ENCODE results near the gene NOSTRIN.

The NOSTRIN gene

DNA sequence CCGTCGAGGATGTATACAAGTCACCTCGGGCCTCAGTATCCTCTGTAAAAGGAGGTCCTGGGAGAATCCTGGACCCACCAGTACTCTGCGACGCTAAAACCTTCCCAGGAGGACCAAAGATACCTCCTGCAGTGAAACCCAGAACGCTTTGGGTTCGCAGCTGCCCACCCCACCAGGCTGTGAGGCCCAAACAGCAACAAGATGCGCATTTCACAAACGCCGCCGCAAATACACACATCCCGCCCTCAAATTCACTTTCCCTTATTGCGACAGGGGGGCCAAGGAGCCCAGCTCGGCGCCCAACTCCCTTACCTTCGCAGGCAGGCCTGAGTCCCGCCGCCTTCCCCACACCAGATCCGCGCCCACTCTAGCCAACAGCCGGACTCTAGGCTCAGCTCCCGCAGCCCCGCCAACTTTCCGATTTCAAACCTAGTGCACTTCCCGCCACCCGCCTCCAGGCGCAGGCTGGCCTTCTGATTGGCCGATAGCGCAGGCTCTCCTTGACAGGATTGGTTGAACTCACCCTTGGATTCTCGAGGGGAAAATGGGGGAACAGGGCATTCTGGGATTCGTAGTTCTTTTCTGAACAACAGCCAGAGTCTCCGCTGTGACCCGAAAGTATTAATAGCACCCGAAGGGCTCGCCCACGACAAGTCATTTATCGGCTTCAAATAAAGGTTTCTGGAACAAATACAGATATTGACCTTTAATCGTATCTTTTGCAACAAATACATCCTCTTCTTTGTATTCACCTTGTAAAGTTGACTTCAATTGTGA, 87.8 kb downstream of the NOSTRIN start, which contains the start of gene SPC25 (continued):
- peak; percentile 82 for TF ChIP-seq YY2 (tag by site-specific recombination; IDR thresholded peaks at IDR 0.05)
- TF ChIP-seq ZNF610 (tag by site-specific recombination; IDR thresholded peaks at IDR 0.05; ENCODE audit: borderline replicate concordance) = no peak
- TF ChIP-seq ZBTB20 (tag by site-specific recombination; IDR thresholded peaks at IDR 0.05) = peak; percentile 35; the same call in 1 of the 2 replicates
- TF ChIP-seq ZNF626 (tag by site-specific recombination; IDR thresholded peaks at IDR 0.05) = no peak
- TF ChIP-seq, protein P1, sequence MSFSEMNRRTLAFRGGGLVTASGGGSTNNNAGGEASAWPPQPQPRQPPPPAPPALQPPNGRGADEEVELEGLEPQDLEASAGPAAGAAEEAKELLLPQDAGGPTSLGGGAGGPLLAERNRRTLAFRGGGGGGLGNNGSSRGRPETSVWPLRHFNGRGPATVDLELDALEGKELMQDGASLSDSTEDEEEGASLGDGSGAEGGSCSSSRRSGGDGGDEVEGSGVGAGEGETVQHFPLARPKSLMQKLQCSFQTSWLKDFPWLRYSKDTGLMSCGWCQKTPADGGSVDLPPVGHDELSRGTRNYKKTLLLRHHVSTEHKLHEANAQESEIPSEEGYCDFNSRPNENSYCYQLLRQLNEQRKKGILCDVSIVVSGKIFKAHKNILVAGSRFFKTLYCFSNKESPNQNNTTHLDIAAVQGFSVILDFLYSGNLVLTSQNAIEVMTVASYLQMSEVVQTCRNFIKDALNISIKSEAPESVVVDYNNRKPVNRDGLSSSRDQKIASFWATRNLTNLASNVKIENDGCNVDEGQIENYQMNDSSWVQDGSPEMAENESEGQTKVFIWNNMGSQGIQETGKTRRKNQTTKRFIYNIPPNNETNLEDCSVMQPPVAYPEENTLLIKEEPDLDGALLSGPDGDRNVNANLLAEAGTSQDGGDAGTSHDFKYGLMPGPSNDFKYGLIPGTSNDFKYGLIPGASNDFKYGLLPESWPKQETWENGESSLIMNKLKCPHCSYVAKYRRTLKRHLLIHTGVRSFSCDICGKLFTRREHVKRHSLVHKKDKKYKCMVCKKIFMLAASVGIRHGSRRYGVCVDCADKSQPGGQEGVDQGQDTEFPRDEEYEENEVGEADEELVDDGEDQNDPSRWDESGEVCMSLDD (tag by site-specific recombination; IDR thresholded peaks at IDR 0.05) = no peak
- TF ChIP-seq ZNF391 (tag by site-specific recombination; IDR thresholded peaks at IDR 0.05; ENCODE audit: borderline replicate concordance, low read depth) = no peak; the same call in 1 of the 2 replicates
- no peak for TF ChIP-seq GLI4 (tag by site-specific recombination; IDR thresholded peaks at IDR 0.05)
- TF ChIP-seq HOXC10 (CRISPR knock-in tag; IDR thresholded peaks at IDR 0.05) = no peak
- TF ChIP-seq, protein P2, sequence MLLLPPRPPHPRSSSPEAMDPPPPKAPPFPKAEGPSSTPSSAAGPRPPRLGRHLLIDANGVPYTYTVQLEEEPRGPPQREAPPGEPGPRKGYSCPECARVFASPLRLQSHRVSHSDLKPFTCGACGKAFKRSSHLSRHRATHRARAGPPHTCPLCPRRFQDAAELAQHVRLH (tag by site-specific recombination; IDR thresholded peaks at IDR 0.05) = no peak
- TF ChIP-seq ZNF510 (tag by site-specific recombination; IDR thresholded peaks at IDR 0.05; ENCODE audit: insufficient replicate concordance) = no peak
- TF ChIP-seq ZNF600 (tag by site-specific recombination; IDR thresholded peaks at IDR 0.05) = no peak
- TF ChIP-seq ZNF76 (tag by site-specific recombination; IDR thresholded peaks at IDR 0.05; ENCODE audit: borderline replicate concordance, low read depth) = peak; percentile 96
- no peak for TF ChIP-seq ZNF248 (tag by site-specific recombination; IDR thresholded peaks at IDR 0.05)
- TF ChIP-seq ZNF677 (tag by site-specific recombination; IDR thresholded peaks at IDR 0.05) = no peak
- TF ChIP-seq, protein P3, sequence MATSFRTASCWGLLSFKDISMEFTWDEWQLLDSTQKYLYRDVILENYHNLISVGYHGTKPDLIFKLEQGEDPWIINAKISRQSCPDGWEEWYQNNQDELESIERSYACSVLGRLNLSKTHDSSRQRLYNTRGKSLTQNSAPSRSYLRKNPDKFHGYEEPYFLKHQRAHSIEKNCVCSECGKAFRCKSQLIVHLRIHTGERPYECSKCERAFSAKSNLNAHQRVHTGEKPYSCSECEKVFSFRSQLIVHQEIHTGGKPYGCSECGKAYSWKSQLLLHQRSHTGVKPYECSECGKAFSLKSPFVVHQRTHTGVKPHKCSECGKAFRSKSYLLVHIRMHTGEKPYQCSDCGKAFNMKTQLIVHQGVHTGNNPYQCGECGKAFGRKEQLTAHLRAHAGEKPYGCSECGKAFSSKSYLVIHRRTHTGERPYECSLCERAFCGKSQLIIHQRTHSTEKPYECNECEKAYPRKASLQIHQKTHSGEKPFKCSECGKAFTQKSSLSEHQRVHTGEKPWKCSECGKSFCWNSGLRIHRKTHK (tag by site-specific recombination; IDR thresholded peaks at IDR 0.05) = no peak
- no peak for TF ChIP-seq ELK4 (IDR thresholded peaks at IDR 0.05; ENCODE audit: borderline replicate concordance, low read depth, low read length)
- no peak for TF ChIP-seq ZNF549 (tag by site-specific recombination; IDR thresholded peaks at IDR 0.05)
- TF ChIP-seq ZNF704 (tag by site-specific recombination; IDR thresholded peaks at IDR 0.05) = no peak
- TF ChIP-seq ZFP37 (tag by site-specific recombination; IDR thresholded peaks at IDR 0.05) = peak; percentile 68; the same call in 1 of the 2 replicates
- TF ChIP-seq ZNF416 (tag by site-specific recombination; IDR thresholded peaks at IDR 0.05) = no peak
- no peak for TF ChIP-seq MEIS1 (CRISPR knock-in tag; IDR thresholded peaks at IDR 0.05; ENCODE audit: borderline replicate concordance)
- no peak for TF ChIP-seq ZNF211 (tag by site-specific recombination; IDR thresholded peaks at IDR 0.05; ENCODE audit: low read depth)
- TF ChIP-seq ZNF560 (tag by site-specific recombination; IDR thresholded peaks at IDR 0.05; ENCODE audit: borderline replicate concordance) = no peak
- no peak for TF ChIP-seq ZNF138 (tag by site-specific recombination; IDR thresholded peaks at IDR 0.05; ENCODE audit: borderline replicate concordance)
- TF ChIP-seq ZNF16 (tag by site-specific recombination; IDR thresholded peaks at IDR 0.05; ENCODE audit: low read depth) = no peak
- peak; percentile 87 for TF ChIP-seq SP2 (tag by site-specific recombination; IDR thresholded peaks at IDR 0.05)
- TF ChIP-seq, protein P4, sequence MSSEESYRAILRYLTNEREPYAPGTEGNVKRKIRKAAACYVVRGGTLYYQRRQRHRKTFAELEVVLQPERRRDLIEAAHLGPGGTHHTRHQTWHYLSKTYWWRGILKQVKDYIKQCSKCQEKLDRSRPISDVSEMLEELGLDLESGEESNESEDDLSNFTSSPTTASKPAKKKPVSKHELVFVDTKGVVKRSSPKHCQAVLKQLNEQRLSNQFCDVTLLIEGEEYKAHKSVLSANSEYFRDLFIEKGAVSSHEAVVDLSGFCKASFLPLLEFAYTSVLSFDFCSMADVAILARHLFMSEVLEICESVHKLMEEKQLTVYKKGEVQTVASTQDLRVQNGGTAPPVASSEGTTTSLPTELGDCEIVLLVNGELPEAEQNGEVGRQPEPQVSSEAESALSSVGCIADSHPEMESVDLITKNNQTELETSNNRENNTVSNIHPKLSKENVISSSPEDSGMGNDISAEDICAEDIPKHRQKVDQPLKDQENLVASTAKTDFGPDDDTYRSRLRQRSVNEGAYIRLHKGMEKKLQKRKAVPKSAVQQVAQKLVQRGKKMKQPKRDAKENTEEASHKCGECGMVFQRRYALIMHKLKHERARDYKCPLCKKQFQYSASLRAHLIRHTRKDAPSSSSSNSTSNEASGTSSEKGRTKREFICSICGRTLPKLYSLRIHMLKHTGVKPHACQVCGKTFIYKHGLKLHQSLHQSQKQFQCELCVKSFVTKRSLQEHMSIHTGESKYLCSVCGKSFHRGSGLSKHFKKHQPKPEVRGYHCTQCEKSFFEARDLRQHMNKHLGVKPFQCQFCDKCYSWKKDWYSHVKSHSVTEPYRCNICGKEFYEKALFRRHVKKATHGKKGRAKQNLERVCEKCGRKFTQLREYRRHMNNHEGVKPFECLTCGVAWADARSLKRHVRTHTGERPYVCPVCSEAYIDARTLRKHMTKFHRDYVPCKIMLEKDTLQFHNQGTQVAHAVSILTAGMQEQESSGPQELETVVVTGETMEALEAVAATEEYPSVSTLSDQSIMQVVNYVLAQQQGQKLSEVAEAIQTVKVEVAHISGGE (tag by site-specific recombination; conservative IDR thresholded peaks at IDR 0.05; ENCODE audit: low read depth) = no peak
- peak; percentile 95 for TF ChIP-seq ZXDB (tag by site-specific recombination; IDR thresholded peaks at IDR 0.05)
- TF ChIP-seq KLF10 (tag by site-specific recombination; IDR thresholded peaks at IDR 0.05) = no peak
- TF ChIP-seq ZNF777 (tag by site-specific recombination; IDR thresholded peaks at IDR 0.05; ENCODE audit: borderline replicate concordance) = no peak

All from HEK293 (cell line).